Tibial artery (tissue), 4 donors: Measurements from ENCODE around the gene EPHB4.
"Not testable (repeated sequence)": the region's sequence is repeated elsewhere in the genome, so short reads cannot be mapped to it uniquely, and the experiment has no call there.

ENCODE experiments used
- DNase-seq, 2 donors: peaks; one replicate each; pipeline ENCODE4 v3.0.0-alpha.2; 2019
- H3K27ac ChIP-seq, 2 donors: fragments of 200-600 bp; sonication (generic) in 1 of 2; 1 replicate in 1 of 2; 2 replicates in 1 of 2; pipeline ENCODE4 v1.5.1; 2018 to 2019; ENCODE audit warnings: mild to moderate bottlenecking in 1 of 2
- H3K27me3 ChIP-seq, 2 donors: fragments of 200-600 bp; sonication (generic) in 1 of 2; one replicate each; pipeline versions ENCODE4 v1.5.1 to v1.6.0; 2016 to 2019
- H3K36me3 ChIP-seq, 3 donors: fragments of 200-600 bp; sonication (generic) in 2 of 3; one replicate each; pipeline ENCODE4 v1.5.1; 2016 to 2019; ENCODE audit warnings: mild to moderate bottlenecking in 2 of 3
- H3K4me1 ChIP-seq, 4 donors: fragments of 200-600 bp; sonication (generic) in 2 of 4; 1 replicate in 3 of 4; 2 replicates in 1 of 4; pipeline ENCODE4 v1.5.1; 2016 to 2019
- H3K4me3 ChIP-seq, 2 donors: fragments of 200-600 bp; sonication (generic) in 1 of 2; 1 replicate in 1 of 2; 2 replicates in 1 of 2; pipeline ENCODE4 v1.5.1; 2018 to 2019; ENCODE audit warnings: mild to moderate bottlenecking in 2 of 2
- H3K9me3 ChIP-seq, 3 donors: fragments of 200-600 bp; sonication (generic) in 1 of 3; one replicate each; pipeline ENCODE4 v1.5.1; 2016 to 2019
- CTCF ChIP-seq, 2 experiments: fragments of 200-600 bp in 1 of 2; fragments of 450-650 bp in 1 of 2; IDR thresholded peaks; one replicate each; pipeline ENCODE4 v1.5.1; 2017 to 2019; ENCODE audit warnings: antibody characterized with exemption in 2 of 2, mild to moderate bottlenecking in 1 of 2, moderate library complexity in 1 of 2
- intact Hi-C: fragments of 100-400 bp; cut with DNase I; formaldehyde crosslinking; loops from one replicate; pipeline ENCODE4 v1.15.0; 2023; ENCODE audit warnings: low total_unique reads

Gene EPHB4

GRCh38 chr7:100812729-100813128 lies 14.6 kb downstream of the EPHB4 start:
- intact Hi-C loops: no loop called here
- Histone ChIP-seq H3K36me3 (peaks cover 0 to 91% (median 6%) of the 10 kb centered on the region in 3 donors), H3K9me3 (no peaks in the 10 kb centered on the region), H3K4me1 (no peaks in the 10 kb centered on the region), H3K4me3 (no peak overlapping the region), H3K27me3 (no peaks in the 10 kb centered on the region), H3K27ac (no peak overlapping the region)
- TF ChIP-seq CTCF (IDR thresholded peaks at IDR 0.05): no peak
- no peak for DNase-seq

- Histone ChIP-seq H3K27me3 (no peaks in the 10 kb centered on the region), H3K27ac (no peak overlapping the region), H3K4me3 (no peak overlapping the region), H3K9me3 (no peaks in the 10 kb centered on the region), H3K36me3 (peaks cover 0 to 92% (median 10%) of the 10 kb centered on the region in 3 donors), H3K4me1 (no peaks in the 10 kb centered on the region)
- intact Hi-C loops: no loop called here
- TF ChIP-seq CTCF (IDR thresholded peaks at IDR 0.05): no peak
- no peak for DNase-seq
Measured at GRCh38 chr7:100811480-100811879, 15.8 kb downstream of the EPHB4 start.

GRCh38 chr7:100808354-100808875 lies 18.9 kb downstream of the EPHB4 start:
- H3K36me3 ChIP-seq: peaks cover 0 to 85% (median 9%) of the 10 kb centered on the region in 3 donors
- no peak for TF ChIP-seq CTCF (IDR thresholded peaks at IDR 0.05)
- intact Hi-C loops: no loop called here
- peaks cover 0 to 6% (median 5%) of the 10 kb centered on the region in 4 donors for H3K4me1 ChIP-seq
- H3K4me3 ChIP-seq: no peak overlapping the region
- peaks cover 0 to 3% of the 10 kb centered on the region in 2 donors for H3K27me3 ChIP-seq
- no peak overlapping the region for H3K27ac ChIP-seq
- no peak for DNase-seq
- no peaks in the 10 kb centered on the region for H3K9me3 ChIP-seq

- intact Hi-C loops, H3K4me3 ChIP-seq, DNase-seq, H3K27ac ChIP-seq, H3K9me3 ChIP-seq: not testable (repeated sequence)
- Histone ChIP-seq H3K27me3 (peaks cover 0 to 11% of the 10 kb centered on the region in 2 donors), H3K4me1 (peaks cover 0 to 21% (median 7%) of the 10 kb centered on the region in 4 donors), H3K36me3 (peaks cover 0 to 70% (median 9%) of the 10 kb centered on the region in 3 donors)
Measured at GRCh38 chr7:100806883-100807282, 20.4 kb downstream of the EPHB4 start.

- intact Hi-C loops: no loop called here
- no peaks in the 10 kb centered on the region for H3K9me3 ChIP-seq
- H3K27ac ChIP-seq: no peak overlapping the region
- TF ChIP-seq CTCF (IDR thresholded peaks at IDR 0.05): no peak
- H3K4me1 ChIP-seq: peaks cover 0 to 22% (median 7%) of the 10 kb centered on the region in 4 donors
- H3K36me3 ChIP-seq: peaks cover 0 to 64% (median 9%) of the 10 kb centered on the region in 3 donors
- H3K27me3 ChIP-seq: peaks cover 0 to 15% of the 10 kb centered on the region in 2 donors
- no peak overlapping the region for H3K4me3 ChIP-seq
- DNase-seq: no peak
Measured at GRCh38 chr7:100806276-100806675, 21.0 kb downstream of the EPHB4 start.

- no peak for TF ChIP-seq CTCF (IDR thresholded peaks at IDR 0.05)
- H3K27ac ChIP-seq: no peak overlapping the region
Measured at GRCh38 chr7:100804681-100805431, 22.5 kb downstream of the EPHB4 start.

More at GRCh38 chr7:100804681-100805431, 22.5 kb downstream of the EPHB4 start:
- no peak for DNase-seq
- Histone ChIP-seq H3K27me3 (peaks cover 0 to 28% of the 10 kb centered on the region in 2 donors), H3K9me3 (no peaks in the 10 kb centered on the region), H3K4me1 (peaks cover 0 to 22% (median 7%) of the 10 kb centered on the region in 4 donors), H3K4me3 (no peak overlapping the region), H3K36me3 (peaks cover 0 to 52% (median 9%) of the 10 kb centered on the region in 3 donors)
- intact Hi-C loops: no loop called here
